Smooth muscle cell of the umbilical artery (primary cell): ENCODE measurements around the gene FBXO40. TPM values are rescaled to one million over a fixed set of nuclear protein-coding genes. Genes with fewer than 3 reads are reported as not detected.

Experiments
- total RNA-seq: library from RNA; depleted of rRNA; stranded (reverse); fragments of >200 nt; gene quantifications from 2 replicates; pipeline ENCODE4 v1.2.3, GENCODE V29; 2014

FBXO40 gene
- total RNA-seq: not detected in 2 replicates

GRCh38 chr3:121592856-121593702 lies at the start of gene FBXO40:
FBXO40 (plus strand) TSS chr3:121593379; CDS start chr3:121620576, 27,197 bp downstream.

GRCh38 chr3:121545574-121546455 lies 47.4 kb upstream of the FBXO40 start, which contains the start of gene POLQ:
POLQ (minus strand) TSS chr3:121545988; CDS start chr3:121545877, 111 bp downstream.

DNA sequence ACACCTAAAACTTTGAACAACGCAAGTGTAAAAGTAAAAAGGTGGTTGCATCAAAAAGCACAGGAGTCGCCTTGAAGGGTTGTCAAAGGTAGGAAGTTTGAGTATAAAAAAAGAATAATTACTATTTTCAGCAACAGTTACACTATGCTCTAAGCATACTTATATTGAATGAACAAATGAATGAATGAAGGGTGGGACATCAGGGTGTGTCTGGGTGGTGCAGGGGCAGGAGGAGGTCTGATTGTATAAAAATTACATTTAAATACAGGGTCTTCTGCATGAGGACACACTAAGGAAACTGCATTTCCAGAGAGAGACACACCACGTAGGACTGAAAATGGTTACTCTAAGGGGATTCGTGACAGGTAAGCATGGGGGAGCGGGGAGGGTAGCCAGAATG lies 25.5 kb upstream of the FBXO40 start, which contains the start of gene ARGFX:
ARGFX (plus strand) TSS at position 301 of the 400 bp plus-strand sequence. CDS start 2,765 bp downstream, outside the sequence.

DNA sequence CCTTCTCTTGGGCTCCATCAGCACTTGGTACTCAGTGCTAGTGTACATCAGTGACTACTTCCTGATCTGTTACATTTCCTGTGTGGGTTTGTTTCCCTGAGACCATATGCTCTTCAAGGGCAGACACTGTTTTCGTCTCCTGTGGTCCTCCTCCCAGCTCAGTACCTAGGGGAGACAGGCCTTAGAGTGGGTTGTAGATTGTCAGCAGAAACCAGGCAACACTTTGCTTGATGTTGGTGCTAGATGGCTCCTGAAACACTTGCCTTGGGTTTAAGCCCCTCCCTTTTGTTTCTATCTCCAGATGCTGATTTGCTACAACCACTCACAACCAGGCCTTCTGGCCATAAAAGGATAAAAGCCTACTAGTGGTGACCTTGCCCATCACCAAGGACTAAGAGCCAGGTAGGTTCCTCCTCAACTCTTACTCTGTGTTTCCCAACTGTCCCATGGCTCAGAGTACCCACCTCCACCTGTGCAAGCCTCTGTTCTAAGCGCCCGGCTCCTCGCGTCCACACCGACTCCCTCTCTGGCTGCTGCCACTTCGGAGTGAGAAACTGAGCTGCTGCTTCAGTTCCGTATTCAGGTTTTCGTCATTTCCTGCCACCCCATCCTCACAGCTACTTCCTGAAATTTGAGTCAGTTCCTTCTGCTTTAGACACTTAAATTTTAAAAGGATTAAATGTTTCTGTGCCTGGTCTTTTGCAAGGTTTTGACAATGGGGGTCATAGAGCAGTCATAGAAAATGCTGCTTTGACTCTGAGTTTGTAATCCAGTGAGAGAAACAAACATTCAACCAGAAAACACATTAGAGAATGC lies 67.4 kb downstream of the FBXO40 start, which contains the start of gene HCLS1:
HCLS1 (minus strand) TSS at position 548 of the 816 bp plus-strand sequence. CDS start 2,556 bp downstream, outside the sequence.

Other genes starting within 250 kb of the FBXO40 start
- gene POLQ, start 47.4 kb upstream of the FBXO40 start, total RNA-seq: 0.59 and 5.7 TPM in 2 replicates
- gene ARGFX, start 25.4 kb upstream of the FBXO40 start, total RNA-seq: not detected in 2 replicates
- gene HCLS1, start 67.5 kb downstream of the FBXO40 start, total RNA-seq: 3.3 and 6.5 TPM in 2 replicates
- 65.3 and 93.2 TPM in 2 replicates for gene GOLGB1, start 156.4 kb downstream of the FBXO40 start, total RNA-seq
- gene IQCB1, start 241.7 kb downstream of the FBXO40 start, total RNA-seq: 13.4 and 28.0 TPM in 2 replicates
- 3.4 and 5.0 TPM in 2 replicates for gene EAF2, start 241.8 kb downstream of the FBXO40 start, total RNA-seq